HEK293 (cell line): ENCODE measurements around the gene TMEM176B.

Source experiments
- CTCF ChIP-seq: fragments of 450-650 bp; formaldehyde crosslinking; IDR thresholded peaks from 2 replicates; pipeline ENCODE4 v1.5.1; 2016; ENCODE audit warnings: missing biosample characterization, missing genetic modification characterization
- HOXD13 ChIP-seq: sonication (generic); formaldehyde crosslinking; IDR thresholded peaks from 2 replicates; pipeline ENCODE4 v1.8.0; 2022; ENCODE audit warnings: missing genetic modification reagents, borderline replicate concordance
- ZNF140 ChIP-seq: fragments of 450-650 bp; formaldehyde crosslinking; IDR thresholded peaks from 2 replicates; pipeline ENCODE4 v1.5.1; 2016; ENCODE audit warnings: missing biosample characterization, missing genetic modification characterization
- ZNF23 ChIP-seq: fragments of 450-650 bp; formaldehyde crosslinking; IDR thresholded peaks from 2 replicates; pipeline ENCODE4 v1.5.1; 2016; ENCODE audit warnings: missing biosample characterization, missing genetic modification characterization, borderline replicate concordance
- ZNF548 ChIP-seq: fragments of 450-650 bp; formaldehyde crosslinking; IDR thresholded peaks from 2 replicates; pipeline ENCODE4 v1.5.1; 2016; ENCODE audit warnings: missing biosample characterization, missing genetic modification characterization

GRCh38 chr7:150755473-150756099, 44.6 kb downstream of the TMEM176B start:
- TF ChIP-seq ZNF140 (tag by site-specific recombination) (no peak), CTCF (tag by site-specific recombination) (no peak), ZNF548 (tag by site-specific recombination) (no peak), ZNF23 (tag by site-specific recombination) (no peak), HOXD13 (CRISPR knock-in tag) (no peak)
